Glutamatergic neuron (in vitro differentiated cells): ENCODE measurements around the gene APBB2. TPM values are rescaled to one million over a fixed set of nuclear protein-coding genes. Genes with fewer than 3 reads are reported as not detected.

Experiments
- DNase-seq: peaks from one replicate; pipeline ENCODE4 v3.0.0; 2022
- H3K27ac Mint-ChIP-seq: one replicate; pipeline ENCODE4 v1.8.0; 2020; ENCODE audit warnings: mild to moderate bottlenecking, mixed read lengths, inconsistent platforms; ENCODE audit not compliant: unreplicated experiment
- H3K27me3 Mint-ChIP-seq: one replicate; pipeline ENCODE4 v1.8.0; 2020; ENCODE audit warnings: mild to moderate bottlenecking, moderate library complexity, mixed read lengths, inconsistent platforms; ENCODE audit not compliant: unreplicated experiment
- H3K36me3 Mint-ChIP-seq: one replicate; pipeline ENCODE4 v1.8.0; 2020; ENCODE audit warnings: mild to moderate bottlenecking, mixed read lengths, inconsistent platforms; ENCODE audit not compliant: unreplicated experiment
- H3K4me1 Mint-ChIP-seq: one replicate; pipeline ENCODE4 v1.8.0; 2020; ENCODE audit warnings: mild to moderate bottlenecking, low read depth, mixed read lengths, inconsistent platforms; ENCODE audit not compliant: unreplicated experiment
- H3K4me3 Mint-ChIP-seq: one replicate; pipeline ENCODE4 v1.8.0; 2020; ENCODE audit warnings: mild to moderate bottlenecking, mixed read lengths, inconsistent platforms; ENCODE audit not compliant: unreplicated experiment
- H3K9me3 Mint-ChIP-seq: one replicate; pipeline ENCODE4 v1.8.0; 2020; ENCODE audit warnings: mild to moderate bottlenecking, moderate library complexity, mixed read lengths, inconsistent platforms; ENCODE audit not compliant: unreplicated experiment
- total RNA-seq: library from RNA; stranded (reverse); fragmentation: NEBNext Ultra II Directional; extraction: Animal tissue kit (Norgen Biotek cat#: 25700); gene quantifications from one replicate; pipeline ENCODE4 v1.2.1, GENCODE V29; 2021; ENCODE audit not compliant: unreplicated experiment
- TF ChIP-seq, protein P1 (sequence below): fragments of 200-600 bp; sonication (generic); IDR thresholded peaks from one replicate; pipeline ENCODE4 v1.5.0; 2021; ENCODE audit not compliant: partially characterized antibody, unreplicated experiment

The APBB2 gene
- total RNA-seq, 1 donor from 2014 or later, result 117 TPM

DNA sequence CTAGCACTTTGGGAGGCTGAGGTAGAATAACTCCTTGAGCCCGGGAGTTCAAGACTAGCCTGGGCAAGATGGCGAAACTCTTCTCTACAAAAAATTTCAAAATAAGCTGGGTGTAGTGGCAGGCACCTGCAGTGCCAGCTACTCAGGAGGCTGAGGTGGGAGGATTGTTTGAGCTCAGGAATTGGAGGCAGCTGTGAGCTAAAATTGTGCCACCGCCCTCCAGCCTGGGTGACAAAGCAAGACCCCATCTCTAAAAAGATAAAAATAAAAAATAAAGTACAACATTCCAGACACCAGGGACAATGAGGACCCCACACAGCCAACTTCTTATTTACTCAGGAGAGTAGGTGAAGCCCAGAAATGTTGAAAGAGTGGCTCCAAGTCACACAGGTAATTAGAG, 53.0 kb downstream of the APBB2 start:
- TF ChIP-seq, protein P1, sequence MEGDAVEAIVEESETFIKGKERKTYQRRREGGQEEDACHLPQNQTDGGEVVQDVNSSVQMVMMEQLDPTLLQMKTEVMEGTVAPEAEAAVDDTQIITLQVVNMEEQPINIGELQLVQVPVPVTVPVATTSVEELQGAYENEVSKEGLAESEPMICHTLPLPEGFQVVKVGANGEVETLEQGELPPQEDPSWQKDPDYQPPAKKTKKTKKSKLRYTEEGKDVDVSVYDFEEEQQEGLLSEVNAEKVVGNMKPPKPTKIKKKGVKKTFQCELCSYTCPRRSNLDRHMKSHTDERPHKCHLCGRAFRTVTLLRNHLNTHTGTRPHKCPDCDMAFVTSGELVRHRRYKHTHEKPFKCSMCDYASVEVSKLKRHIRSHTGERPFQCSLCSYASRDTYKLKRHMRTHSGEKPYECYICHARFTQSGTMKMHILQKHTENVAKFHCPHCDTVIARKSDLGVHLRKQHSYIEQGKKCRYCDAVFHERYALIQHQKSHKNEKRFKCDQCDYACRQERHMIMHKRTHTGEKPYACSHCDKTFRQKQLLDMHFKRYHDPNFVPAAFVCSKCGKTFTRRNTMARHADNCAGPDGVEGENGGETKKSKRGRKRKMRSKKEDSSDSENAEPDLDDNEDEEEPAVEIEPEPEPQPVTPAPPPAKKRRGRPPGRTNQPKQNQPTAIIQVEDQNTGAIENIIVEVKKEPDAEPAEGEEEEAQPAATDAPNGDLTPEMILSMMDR, result no peak
- Mint-ChIP-seq H3K4me1 (no peaks in the 10 kb centered on the region), H3K4me3 (no peak overlapping the region), H3K36me3 (peaks cover 5% of the 10 kb centered on the region), H3K9me3 (peaks cover 4% of the 10 kb centered on the region), H3K27me3 (no peaks in the 10 kb centered on the region), H3K27ac (no peak overlapping the region)
- DNase-seq, result no peak

DNA sequence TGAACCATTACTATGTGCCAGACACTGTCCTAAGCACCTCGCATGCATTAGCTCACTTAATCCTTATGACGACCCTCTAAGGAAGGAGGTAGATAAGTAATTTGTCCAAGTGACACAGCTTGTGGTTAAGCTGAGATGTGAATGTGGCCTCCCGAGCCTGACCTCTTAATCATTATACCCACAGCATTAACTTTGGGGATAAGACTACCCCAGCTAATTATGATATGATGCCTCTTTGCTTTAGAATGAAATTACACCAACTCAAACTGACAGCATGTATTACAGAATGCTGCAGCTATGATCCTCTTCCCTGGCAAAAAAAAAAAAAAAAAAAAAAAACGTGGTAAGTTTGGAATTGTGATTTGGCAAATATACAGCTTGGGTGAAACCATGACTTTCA, 53.5 kb downstream of the APBB2 start:
- no peak overlapping the region for H3K27ac Mint-ChIP-seq
- H3K27me3 Mint-ChIP-seq, result no peaks in the 10 kb centered on the region
- H3K9me3 Mint-ChIP-seq, result peaks cover 4% of the 10 kb centered on the region
- H3K4me3 Mint-ChIP-seq, result no peak overlapping the region
- TF ChIP-seq, protein P1, result no peak
- no peaks in the 10 kb centered on the region for H3K4me1 Mint-ChIP-seq
- peaks cover 5% of the 10 kb centered on the region for H3K36me3 Mint-ChIP-seq
- no peak for DNase-seq

DNA sequence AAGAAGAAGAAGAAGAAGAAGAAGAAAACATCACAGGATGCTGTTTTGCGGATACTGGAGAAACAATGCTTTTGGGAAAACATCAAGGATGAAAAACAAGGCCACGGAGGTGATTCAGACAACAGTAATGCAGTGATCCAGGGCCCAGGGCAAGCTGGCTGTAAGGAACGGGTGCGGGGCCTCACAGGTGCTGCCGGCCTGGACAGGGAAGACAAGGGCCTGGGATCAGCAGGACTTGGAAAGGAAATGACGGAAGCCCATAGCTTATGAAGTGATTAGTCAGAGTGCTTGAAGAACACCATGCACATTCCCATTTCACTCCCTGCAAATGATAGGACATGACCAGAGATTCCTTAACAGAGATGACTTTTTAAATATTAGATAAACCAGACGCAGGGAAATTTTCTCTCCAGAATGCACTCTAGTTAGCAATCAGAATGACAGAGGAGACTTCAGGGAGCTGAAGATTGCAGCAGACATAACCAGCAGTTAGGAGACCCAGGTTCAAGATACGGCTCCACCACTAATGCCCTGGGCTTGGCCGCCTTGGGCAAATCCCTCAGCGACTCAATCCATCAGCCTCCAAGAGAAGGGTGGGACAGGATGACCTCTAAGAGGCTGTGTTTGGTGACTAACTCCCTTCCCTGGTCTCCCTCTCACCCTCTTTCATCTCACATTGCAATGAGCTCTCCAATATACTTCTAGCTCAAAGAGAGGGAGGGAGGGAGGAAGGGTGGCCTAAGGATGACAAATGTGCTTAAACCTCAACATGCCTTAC, 54.1 kb downstream of the APBB2 start:
- H3K36me3 Mint-ChIP-seq, result peaks cover under 1% of the 10 kb centered on the region
- TF ChIP-seq, protein P1, result no peak
- H3K4me3 Mint-ChIP-seq, result no peak overlapping the region
- H3K27ac Mint-ChIP-seq, result no peak overlapping the region
- no peaks in the 10 kb centered on the region for H3K4me1 Mint-ChIP-seq
- H3K9me3 Mint-ChIP-seq, result no peaks in the 10 kb centered on the region
- no peaks in the 10 kb centered on the region for H3K27me3 Mint-ChIP-seq
- DNase-seq, result no peak

DNA sequence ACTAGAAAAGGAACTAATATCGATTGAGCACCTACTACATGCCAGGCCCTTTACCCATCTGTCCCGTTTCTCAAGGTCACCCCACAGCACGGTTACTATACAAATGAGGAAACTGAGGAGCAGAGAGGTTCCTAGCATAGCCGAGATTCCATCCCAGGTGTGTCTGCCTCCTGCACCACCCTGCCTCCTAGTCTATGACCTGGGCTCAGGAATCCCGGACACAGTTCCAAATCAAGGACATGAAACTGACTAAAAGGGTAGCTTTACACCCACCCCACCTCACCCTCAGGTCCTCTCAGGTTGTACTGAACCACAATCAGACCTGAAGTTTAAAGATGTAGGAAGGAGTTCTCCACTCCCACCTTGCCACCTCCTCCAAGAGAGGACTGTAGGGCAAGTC, 55.6 kb downstream of the APBB2 start:
- H3K27ac Mint-ChIP-seq, result no peak overlapping the region
- no peaks in the 10 kb centered on the region for H3K4me1 Mint-ChIP-seq
- H3K9me3 Mint-ChIP-seq, result no peaks in the 10 kb centered on the region
- H3K4me3 Mint-ChIP-seq, result no peak overlapping the region
- no peak for DNase-seq
- H3K27me3 Mint-ChIP-seq, result no peaks in the 10 kb centered on the region
- H3K36me3 Mint-ChIP-seq, result no peaks in the 10 kb centered on the region
- TF ChIP-seq, protein P1, result no peak

DNA sequence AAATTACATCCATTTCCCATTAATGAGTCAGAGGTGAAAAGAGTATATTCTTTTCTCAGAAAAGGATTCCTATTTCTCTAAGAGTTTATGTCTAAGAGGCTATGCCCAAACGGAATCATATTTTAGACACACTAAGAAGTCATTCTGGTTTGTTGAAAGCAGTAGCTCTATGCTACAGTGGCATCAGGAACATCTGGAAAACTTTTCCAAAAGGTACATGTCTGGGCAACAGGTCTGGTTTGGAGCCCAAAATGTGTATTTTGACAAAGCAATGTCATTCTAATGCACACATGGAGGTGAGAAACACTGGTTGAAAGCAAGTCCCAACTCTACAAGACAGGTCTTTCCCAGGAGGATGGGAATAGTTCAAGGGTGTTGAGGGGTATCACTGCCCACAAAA, 56.1 kb downstream of the APBB2 start:
- Mint-ChIP-seq H3K27ac (no peak overlapping the region), H3K4me3 (no peak overlapping the region)
- TF ChIP-seq, protein P1, result no peak

More for the DNA sequence above, 56.1 kb downstream of the APBB2 start:
- Mint-ChIP-seq H3K27me3 (no peaks in the 10 kb centered on the region), H3K9me3 (no peaks in the 10 kb centered on the region), H3K4me1 (no peaks in the 10 kb centered on the region), H3K36me3 (no peaks in the 10 kb centered on the region)
- DNase-seq, result no peak
